Gastrocnemius medialis (tissue), 4 donors: Measurements from ENCODE around the gene CCNQ.

Experiments used
- CTCF ChIP-seq, 5 experiments: fragments of 450-650 bp in 3 of 5; fragments of 200-600 bp in 2 of 5; sonication (generic) in 2 of 5; IDR thresholded peaks in 4 of 5; conservative IDR thresholded peaks in 1 of 5; 1 replicate in 4 of 5; 2 replicates in 1 of 5; pipeline ENCODE4 v1.5.1; 2016 to 2019; ENCODE audit warnings: antibody characterized with exemption in 5 of 5, mild to moderate bottlenecking in 3 of 5, moderate library complexity in 3 of 5
- POLR2A ChIP-seq, 2 donors: fragments of 450-650 bp; IDR thresholded peaks; one replicate each; pipeline ENCODE4 v1.6.1; 2017; ENCODE audit warnings: antibody characterized with exemption in 2 of 2, mild to moderate bottlenecking in 2 of 2, moderate library complexity in 2 of 2

- no peak for TF ChIP-seq CTCF (IDR thresholded peaks at IDR 0.05 in 4 of 5, conservative IDR thresholded peaks at IDR 0.05 in 1 of 5)
- TF ChIP-seq POLR2A (IDR thresholded peaks at IDR 0.05): no peak
These were observed 41.2 kb upstream of the CCNQ start for GRCh38 chrX:153640045-153640686.
